ENCODE measurements around the gene NOC2L.
A peak's percentile ranks its signal among the peaks of the same experiment; 100 is the strongest.

The NOC2L gene

GRCh38 chr1:961132-961669, 2.1 kb upstream of the NOC2L start:
- DNase-seq (ENCODE audit: insufficient read length, low spot score) (no peak), FAIRE-seq (no peak)
- TF ChIP-seq CTCF (IDR thresholded peaks at IDR 0.05; ENCODE audit: insufficient read depth, missing control alignments) = no peak

- FAIRE-seq (no peak), DNase-seq (ENCODE audit: insufficient read length, low spot score) (peak; percentile 53)
These were observed 1.5 kb upstream of the NOC2L start, which contains the start of gene KLHL17 for GRCh38 chr1:960363-961131. TSS of gene KLHL17 (plus strand) at chr1:960584. CDS start at chr1:960694, 110 bp downstream.

GRCh38 chr1:959731-960362, 791 bp upstream of the NOC2L start:
- DNase-seq (ENCODE audit: insufficient read length, low spot score) = no peak
- no peak for FAIRE-seq
- no peak for TF ChIP-seq CTCF (IDR thresholded peaks at IDR 0.05; ENCODE audit: insufficient read depth, missing control alignments)

More at GRCh38 chr1:960363-961131, 1.5 kb upstream of the NOC2L start, which contains the start of gene KLHL17:
- TF ChIP-seq CTCF (IDR thresholded peaks at IDR 0.05; ENCODE audit: insufficient read depth, missing control alignments) = no peak

GRCh38 chr1:956636-957035, 2.4 kb downstream of the NOC2L start:
- no peak for TF ChIP-seq CTCF (IDR thresholded peaks at IDR 0.05; ENCODE audit: insufficient read depth, missing control alignments)
- FAIRE-seq = no peak
- DNase-seq (ENCODE audit: insufficient read length, low spot score) = no peak

GRCh38 chr1:955474-955873, 3.6 kb downstream of the NOC2L start:
- DNase-seq (ENCODE audit: insufficient read length, low spot score) = no peak
- no peak for FAIRE-seq
- no peak for TF ChIP-seq CTCF (IDR thresholded peaks at IDR 0.05; ENCODE audit: insufficient read depth, missing control alignments)

- no peak for FAIRE-seq
- DNase-seq (ENCODE audit: insufficient read length, low spot score) = no peak
- TF ChIP-seq CTCF (IDR thresholded peaks at IDR 0.05; ENCODE audit: insufficient read depth, missing control alignments) = no peak
These were observed 4.1 kb downstream of the NOC2L start for GRCh38 chr1:954927-955326.
